Lower lobe of right lung (tissue), 2 donors: ENCODE data around the gene GABPA. TPM values are rescaled to one million over a fixed set of nuclear protein-coding genes. Genes with fewer than 3 reads are reported as not detected.

Experiments used
- ATAC-seq, 2 donors: fragments of 200-7000 bp; cut with Tn5 transposase; one replicate each; pipeline ENCODE4 v1.9.1; 2020 to 2022; ENCODE audit warnings: mild to moderate bottlenecking in 2 of 2, moderate library complexity in 2 of 2
- DNase-seq: peaks from one replicate; pipeline ENCODE4 v3.0.0-alpha.2; 2020
- H3K27ac ChIP-seq: fragments of 200-600 bp; one replicate; pipeline ENCODE4 v1.8.0; 2022
- H3K27me3 ChIP-seq: fragments of 200-600 bp; one replicate; pipeline ENCODE4 v1.8.0; 2022; ENCODE audit warnings: low read depth
- H3K36me3 ChIP-seq: fragments of 200-600 bp; one replicate; pipeline ENCODE4 v1.8.0; 2022; ENCODE audit warnings: mild to moderate bottlenecking
- H3K4me1 ChIP-seq: fragments of 200-600 bp; one replicate; pipeline ENCODE4 v1.8.0; 2022
- H3K4me3 ChIP-seq: fragments of 200-600 bp; one replicate; pipeline ENCODE4 v1.8.0; 2022; ENCODE audit warnings: mild to moderate bottlenecking
- H3K9me3 ChIP-seq: fragments of 200-600 bp; one replicate; pipeline ENCODE4 v1.8.0; 2022
- CTCF ChIP-seq: fragments of 200-600 bp; IDR thresholded peaks from one replicate; pipeline ENCODE4 v1.8.0; 2022; ENCODE audit warnings: antibody characterized with exemption, mild to moderate bottlenecking
- intact Hi-C: fragments of 100-400 bp; cut with DNase I; formaldehyde crosslinking; loops from one replicate; pipeline ENCODE4 v1.11.0; 2022
- total RNA-seq: library from RNA; stranded (reverse); fragmentation: NEBNext Ultra II Directional; extraction: Animal tissue kit (Norgen Biotek cat#: 25700); gene quantifications from one replicate; pipeline ENCODE4 v1.2.1, GENCODE V29; 2021
- donor health status: DM: no; HTN: yes; CAD: no; lungs with severe emphysema.

Gene GABPA
- total RNA-seq, 1 donor from 2014 or later: 29.3 TPM

- intact Hi-C loops: no loop called here
- DNase-seq (no peak), ATAC-seq (no peak)
- Histone ChIP-seq H3K27ac (peak overlapping the region; percentile 99), H3K4me3 (peak overlapping the region; percentile 87), H3K27me3 (no peaks in the 10 kb centered on the region), H3K36me3 (peaks cover 10% of the 10 kb centered on the region), H3K9me3 (no peaks in the 10 kb centered on the region), H3K4me1 (peaks cover 52% of the 10 kb centered on the region)
- TF ChIP-seq CTCF: no peak
Observed at GRCh38 chr21:25734654-25734903, 193 bp upstream of the GABPA start.

- peak overlapping the region; percentile 99 for H3K27ac ChIP-seq
- H3K4me1 ChIP-seq: peaks cover 50% of the 10 kb centered on the region
- peak overlapping the region; percentile 87 for H3K4me3 ChIP-seq
- H3K9me3 ChIP-seq: no peaks in the 10 kb centered on the region
- TF ChIP-seq CTCF: no peak
- ATAC-seq (peak; percentile 84 to 88), DNase-seq (peak; percentile 92)
- intact Hi-C loops: no loop called here
- H3K36me3 ChIP-seq: peaks cover 1% of the 10 kb centered on the region
- H3K27me3 ChIP-seq: no peaks in the 10 kb centered on the region
Observed at GRCh38 chr21:25735646-25736597, 1.1 kb downstream of the GABPA start.

- Histone ChIP-seq H3K27me3 (no peaks in the 10 kb centered on the region), H3K9me3 (no peaks in the 10 kb centered on the region), H3K4me1 (peaks cover 35% of the 10 kb centered on the region), H3K4me3 (no peak overlapping the region), H3K36me3 (no peaks in the 10 kb centered on the region), H3K27ac (no peak overlapping the region)
- intact Hi-C loops: no loop called here
- TF ChIP-seq CTCF: no peak
- no peak for ATAC-seq
- no peak for DNase-seq
Observed at GRCh38 chr21:25737421-25737820, 2.6 kb downstream of the GABPA start.

GRCh38 chr21:25742900-25743299 lies 8.1 kb downstream of the GABPA start:
- ATAC-seq (peak in 1 of 2 donors; percentile 25), DNase-seq (no peak)

GRCh38 chr21:25744854-25745253 lies 10.1 kb downstream of the GABPA start:
- Histone ChIP-seq H3K4me3 (no peak overlapping the region), H3K36me3 (peaks cover 48% of the 10 kb centered on the region), H3K27ac (no peak overlapping the region), H3K27me3 (no peaks in the 10 kb centered on the region), H3K4me1 (no peaks in the 10 kb centered on the region), H3K9me3 (no peaks in the 10 kb centered on the region)
- no peak for TF ChIP-seq CTCF
- ATAC-seq (no peak), DNase-seq (no peak)
- intact Hi-C loops: no loop called here

More at GRCh38 chr21:25742900-25743299, 8.1 kb downstream of the GABPA start:
- TF ChIP-seq CTCF: no peak
- no peaks in the 10 kb centered on the region for H3K9me3 ChIP-seq
- H3K4me1 ChIP-seq: no peaks in the 10 kb centered on the region
- H3K4me3 ChIP-seq: no peak overlapping the region
- H3K27me3 ChIP-seq: no peaks in the 10 kb centered on the region
- peaks cover 28% of the 10 kb centered on the region for H3K36me3 ChIP-seq
- no peak overlapping the region for H3K27ac ChIP-seq
- intact Hi-C loops: no loop called here
